IPS DF 6.9 (cell line): ENCODE measurements around the gene FAM98A.

ENCODE experiments used
- DNase-seq: peaks from one replicate; pipeline ENCODE4 v3.0.0-alpha.2; 2013; ENCODE audit warnings: low read depth, low spot score
- H3K27ac ChIP-seq: one replicate; pipeline ENCODE4 v1.5.1; 2013; ENCODE audit warnings: low read length, control low read depth
- H3K27me3 ChIP-seq: 2 replicates; pipeline ENCODE4 v1.6.1; 2013; ENCODE audit warnings: mild to moderate bottlenecking, low read length; ENCODE audit not compliant: control insufficient read depth, insufficient read depth
- H3K36me3 ChIP-seq: 2 replicates; pipeline ENCODE4 v1.6.1; 2013; ENCODE audit warnings: low read length; ENCODE audit not compliant: control insufficient read depth, insufficient read depth
- H3K4me1 ChIP-seq: 2 replicates; pipeline ENCODE4 v1.6.1; 2013; ENCODE audit warnings: low read length; ENCODE audit not compliant: control insufficient read depth, insufficient read depth
- H3K4me3 ChIP-seq: 2 replicates; pipeline ENCODE4 v1.5.1; 2013; ENCODE audit warnings: mild to moderate bottlenecking, low read length
- H3K9me3 ChIP-seq: 2 replicates; pipeline ENCODE4 v1.6.1; 2013; ENCODE audit warnings: low read length, inconsistent platforms; ENCODE audit not compliant: control insufficient read depth, insufficient read depth
- WGBS: extraction: QIAGEN DNeasy Blood & Tissue Kit; methylation state at CpG from one replicate; pipeline ENCODE4 v1.1.7; 2013; ENCODE audit warnings: mixed read lengths, missing lambda C conversion rate; ENCODE audit not compliant: insufficient read length, insufficient coverage; 5-methylcytosine and 5-hydroxymethylcytosine counted together

FAM98A gene

GRCh38 chr2:33598561-33599174 is 431 bp downstream of the FAM98A start:
- H3K27ac ChIP-seq, result no peak overlapping the region

GRCh38 chr2:33597026-33597425 is 2.1 kb downstream of the FAM98A start:
- Histone ChIP-seq H3K4me3 (no peak overlapping the region), H3K27me3 (no peaks in the 10 kb centered on the region), H3K36me3 (0 out of 2 replicates have a peak, but pooled peaks cover 2% of the 10 kb centered on the region), H3K4me1 (no peaks in the 10 kb centered on the region), H3K9me3 (no peaks in the 10 kb centered on the region), H3K27ac (no peak overlapping the region)
- no peak for DNase-seq
- WGBS, result no CpG with 5 or more reads among the region's 3 CpGs

More at GRCh38 chr2:33598561-33599174, 431 bp downstream of the FAM98A start:
- no peaks in the 10 kb centered on the region; the same call in 1 of the 2 replicates for H3K4me1 ChIP-seq
- WGBS, result no CpG with 5 or more reads among the region's 23 CpGs
- 0 out of 2 replicates have a peak, but pooled peaks cover 2% of the 10 kb centered on the region for H3K36me3 ChIP-seq
- no peak for DNase-seq
- H3K27me3 ChIP-seq, result no peaks in the 10 kb centered on the region
- peak overlapping the region; percentile 53 for H3K4me3 ChIP-seq
- H3K9me3 ChIP-seq, result no peaks in the 10 kb centered on the region

- no peaks in the 10 kb centered on the region for H3K9me3 ChIP-seq
- H3K27me3 ChIP-seq, result no peaks in the 10 kb centered on the region
- no peak overlapping the region for H3K27ac ChIP-seq
- DNase-seq, result no peak
- H3K4me1 ChIP-seq, result no peaks in the 10 kb centered on the region
- whole genome bisulfite sequencing, result no CpG with 5 or more reads among the region's 3 CpGs
- H3K36me3 ChIP-seq, result 0 out of 2 replicates have a peak, but pooled peaks cover 2% of the 10 kb centered on the region
- no peak overlapping the region for H3K4me3 ChIP-seq
These were observed 3.7 kb downstream of the FAM98A start for GRCh38 chr2:33595385-33595784.

GRCh38 chr2:33589444-33589843 is 9.7 kb downstream of the FAM98A start:
- H3K36me3 ChIP-seq, result 0 out of 2 replicates have a peak, but pooled peaks cover 5% of the 10 kb centered on the region
- 0 out of 2 replicates have a peak, but pooled peaks cover 1% of the 10 kb centered on the region for H3K4me1 ChIP-seq
- H3K27me3 ChIP-seq, result no peaks in the 10 kb centered on the region
- no peaks in the 10 kb centered on the region for H3K9me3 ChIP-seq
- no CpG with 5 or more reads among the region's 1 CpG for WGBS
- no peak overlapping the region for H3K4me3 ChIP-seq
- no peak for DNase-seq
- H3K27ac ChIP-seq, result no peak overlapping the region

- Histone ChIP-seq H3K4me3 (no peak overlapping the region), H3K9me3 (no peaks in the 10 kb centered on the region), H3K27ac (no peak overlapping the region), H3K4me1 (0 out of 2 replicates have a peak, but pooled peaks cover 1% of the 10 kb centered on the region), H3K36me3 (0 out of 2 replicates have a peak, but pooled peaks cover 3% of the 10 kb centered on the region), H3K27me3 (no peaks in the 10 kb centered on the region)
- no peak for DNase-seq
- WGBS, result no CpG with 5 or more reads among the region's 2 CpGs
These were observed 10.9 kb downstream of the FAM98A start for GRCh38 chr2:33588232-33588631.

- Histone ChIP-seq H3K9me3 (no peaks in the 10 kb centered on the region), H3K27me3 (no peaks in the 10 kb centered on the region), H3K27ac (no peak overlapping the region), H3K4me1 (peaks cover 1% of the 10 kb centered on the region; the same call in 1 of the 2 replicates), H3K4me3 (no peak overlapping the region), H3K36me3 (0 out of 2 replicates have a peak, but pooled peaks cover 3% of the 10 kb centered on the region)
- no CpG with 5 or more reads among the region's 2 CpGs for WGBS
- no peak for DNase-seq
These were observed 12.3 kb downstream of the FAM98A start for GRCh38 chr2:33586766-33587165.

- Histone ChIP-seq H3K27me3 (no peaks in the 10 kb centered on the region), H3K36me3 (0 out of 2 replicates have a peak, but pooled peaks cover 3% of the 10 kb centered on the region), H3K27ac (no peak overlapping the region), H3K9me3 (no peaks in the 10 kb centered on the region), H3K4me3 (no peak overlapping the region), H3K4me1 (peaks cover 1% of the 10 kb centered on the region; the same call in 1 of the 2 replicates)
- no CpG with 5 or more reads among the region's 2 CpGs for WGBS
- DNase-seq, result no peak
These were observed 15.7 kb downstream of the FAM98A start for GRCh38 chr2:33583194-33583938.

GRCh38 chr2:33581872-33582271 is 17.2 kb downstream of the FAM98A start:
- Histone ChIP-seq H3K27me3 (no peaks in the 10 kb centered on the region), H3K27ac (no peak overlapping the region), H3K9me3 (no peaks in the 10 kb centered on the region), H3K4me1 (no peaks in the 10 kb centered on the region; the same call in 1 of the 2 replicates), H3K4me3 (no peak overlapping the region), H3K36me3 (0 out of 2 replicates have a peak, but pooled peaks cover 3% of the 10 kb centered on the region)
- WGBS, result no CpG with 5 or more reads among the region's 5 CpGs
- no peak for DNase-seq

- no CpG with 5 or more reads among the region's 5 CpGs for WGBS
- Histone ChIP-seq H3K27ac (no peak overlapping the region), H3K27me3 (no peaks in the 10 kb centered on the region), H3K4me3 (no peak overlapping the region), H3K36me3 (no peaks in the 10 kb centered on the region), H3K4me1 (no peaks in the 10 kb centered on the region; the same call in 1 of the 2 replicates), H3K9me3 (no peaks in the 10 kb centered on the region)
- DNase-seq, result no peak
These were observed 19.9 kb downstream of the FAM98A start for GRCh38 chr2:33579227-33579626.

- Histone ChIP-seq H3K36me3 (no peaks in the 10 kb centered on the region), H3K9me3 (no peaks in the 10 kb centered on the region), H3K27me3 (no peaks in the 10 kb centered on the region), H3K4me1 (no peaks in the 10 kb centered on the region; the same call in 1 of the 2 replicates), H3K27ac (no peak overlapping the region), H3K4me3 (no peak overlapping the region)
- WGBS, result no CpG with 5 or more reads among the region's 2 CpGs
- DNase-seq, result no peak
These were observed 21.4 kb downstream of the FAM98A start for GRCh38 chr2:33577668-33578067.
